22Rv1 (cell line): ENCODE data around the gene LRRC23.

ENCODE experiments used
- H3K27ac ChIP-seq: fragments of 450-650 bp; 2 replicates; pipeline ENCODE4 v1.5.1; 2017
- ZFX ChIP-seq: fragments of 450-650 bp; IDR thresholded peaks from 2 replicates; pipeline ENCODE4 v1.6.1; 2017; ENCODE audit warnings: antibody characterized with exemption, borderline replicate concordance
- TF ChIP-seq, protein P1 (sequence below): fragments of 450-650 bp; IDR thresholded peaks from 2 replicates; pipeline ENCODE4 v1.5.1; 2017; ENCODE audit warnings: mild to moderate bottlenecking

The LRRC23 gene

DNA sequence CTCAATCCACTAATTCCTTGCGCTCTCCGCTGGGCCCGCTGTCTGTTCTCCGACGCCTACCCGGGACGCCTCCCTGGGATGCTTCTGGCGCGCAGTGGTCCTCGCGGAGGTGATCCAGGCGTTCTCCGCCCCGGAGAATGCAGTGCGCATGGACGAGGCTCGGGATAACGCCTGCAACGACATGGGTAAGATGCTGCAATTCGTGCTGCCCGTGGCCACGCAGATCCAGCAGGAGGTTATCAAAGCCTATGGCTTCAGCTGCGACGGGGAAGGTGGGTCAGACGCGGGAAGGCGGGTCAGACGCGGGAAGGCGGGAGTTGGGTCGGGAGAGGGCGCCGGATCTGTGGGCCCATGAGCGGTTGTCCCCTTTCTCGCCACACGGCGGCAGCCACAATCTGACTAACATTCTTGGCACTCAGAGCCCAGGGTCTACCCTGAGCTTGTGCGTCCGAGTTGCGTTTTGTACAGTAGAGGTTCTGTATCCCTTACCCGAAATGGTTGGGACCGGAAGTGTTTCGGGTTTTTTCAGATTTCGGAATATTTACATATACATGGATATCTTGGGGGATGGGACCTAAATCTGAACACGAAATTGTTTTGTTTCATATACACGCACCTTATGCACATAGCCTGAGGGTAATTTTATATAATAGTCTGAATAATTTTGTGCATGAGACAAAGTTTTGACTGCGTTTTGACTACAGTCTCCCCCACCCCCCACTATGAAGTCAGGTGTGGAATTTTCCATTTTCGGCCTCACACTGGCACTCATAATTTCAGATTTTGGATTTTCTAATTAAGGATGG, 40.0 kb downstream of the LRRC23 start:
- peak overlapping the region; percentile 100 for H3K27ac ChIP-seq
- TF ChIP-seq, protein P1, sequence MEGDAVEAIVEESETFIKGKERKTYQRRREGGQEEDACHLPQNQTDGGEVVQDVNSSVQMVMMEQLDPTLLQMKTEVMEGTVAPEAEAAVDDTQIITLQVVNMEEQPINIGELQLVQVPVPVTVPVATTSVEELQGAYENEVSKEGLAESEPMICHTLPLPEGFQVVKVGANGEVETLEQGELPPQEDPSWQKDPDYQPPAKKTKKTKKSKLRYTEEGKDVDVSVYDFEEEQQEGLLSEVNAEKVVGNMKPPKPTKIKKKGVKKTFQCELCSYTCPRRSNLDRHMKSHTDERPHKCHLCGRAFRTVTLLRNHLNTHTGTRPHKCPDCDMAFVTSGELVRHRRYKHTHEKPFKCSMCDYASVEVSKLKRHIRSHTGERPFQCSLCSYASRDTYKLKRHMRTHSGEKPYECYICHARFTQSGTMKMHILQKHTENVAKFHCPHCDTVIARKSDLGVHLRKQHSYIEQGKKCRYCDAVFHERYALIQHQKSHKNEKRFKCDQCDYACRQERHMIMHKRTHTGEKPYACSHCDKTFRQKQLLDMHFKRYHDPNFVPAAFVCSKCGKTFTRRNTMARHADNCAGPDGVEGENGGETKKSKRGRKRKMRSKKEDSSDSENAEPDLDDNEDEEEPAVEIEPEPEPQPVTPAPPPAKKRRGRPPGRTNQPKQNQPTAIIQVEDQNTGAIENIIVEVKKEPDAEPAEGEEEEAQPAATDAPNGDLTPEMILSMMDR, result peak; percentile 97
- no peak for TF ChIP-seq ZFX

DNA sequence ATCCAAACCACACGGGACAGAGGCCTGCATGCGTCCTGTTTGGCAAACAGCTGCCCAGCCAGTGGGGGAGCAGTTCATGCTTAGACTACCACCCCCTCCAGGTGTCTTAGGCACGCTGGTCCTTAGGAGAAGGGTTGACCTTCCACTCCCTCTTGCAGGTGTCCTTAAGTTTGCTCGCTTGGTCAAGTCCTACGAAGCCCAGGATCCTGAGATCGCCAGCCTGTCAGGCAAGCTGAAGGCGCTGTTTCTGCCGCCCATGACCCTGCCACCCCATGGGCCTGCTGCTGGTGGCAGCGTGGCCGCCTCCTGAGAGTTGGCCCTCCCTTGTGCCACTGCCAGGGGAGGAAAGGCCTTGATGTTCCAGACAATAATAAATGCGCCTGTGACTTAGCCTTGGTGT, 41.0 kb downstream of the LRRC23 start:
- H3K27ac ChIP-seq, result peak overlapping the region; percentile 100
- TF ChIP-seq, protein P1, result no peak; the same call in 1 of the 2 replicates
- TF ChIP-seq ZFX, result no peak

DNA sequence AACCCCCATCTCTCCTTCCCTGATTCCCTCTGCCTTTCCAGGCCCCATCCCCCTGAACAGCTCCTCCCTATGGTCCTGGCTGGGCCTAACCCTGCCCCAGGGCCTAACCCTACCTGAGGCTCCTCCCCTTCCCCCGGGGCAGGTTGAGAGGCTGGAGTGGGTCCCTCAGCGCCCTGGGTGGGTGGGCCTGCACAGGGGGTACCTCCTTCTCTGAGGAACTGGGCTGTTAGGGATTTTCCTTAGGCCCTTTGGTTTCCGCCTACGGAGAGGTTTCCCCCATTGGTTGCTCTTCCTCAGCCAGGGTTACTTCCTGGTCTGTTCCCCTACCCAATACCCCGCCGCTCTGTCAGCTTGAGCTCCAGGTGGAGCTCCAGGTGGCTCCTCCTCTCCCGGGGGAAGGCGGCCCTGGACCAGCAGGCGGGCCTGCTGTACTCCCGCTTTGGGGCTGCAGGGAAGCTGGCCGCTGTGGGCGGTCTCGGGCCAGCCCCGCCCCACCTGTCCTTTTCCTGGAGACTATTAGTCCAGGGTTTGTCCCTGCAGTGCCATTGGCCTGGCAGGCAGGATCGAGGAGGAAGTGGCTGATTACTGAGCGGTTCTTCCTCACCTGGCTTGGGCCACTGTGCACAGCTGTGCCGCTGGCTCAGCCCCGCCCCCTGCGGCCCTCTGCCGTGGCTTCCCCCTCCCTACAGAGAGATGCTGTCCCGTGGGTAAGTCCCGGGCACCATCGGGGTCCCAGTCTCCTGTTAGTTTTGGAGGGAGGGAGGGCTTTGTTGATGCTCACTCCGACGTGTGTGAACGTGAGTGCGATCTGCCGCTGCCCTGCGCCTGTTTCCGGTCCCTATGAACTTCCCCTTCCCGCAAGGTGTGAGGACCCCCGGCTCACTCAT, 41.7 kb downstream of the LRRC23 start:
- peak overlapping the region; percentile 100 for H3K27ac ChIP-seq
- TF ChIP-seq, protein P1, result 0 out of 2 replicates have a peak, but pooled peaks have one; percentile 5
- no peak for TF ChIP-seq ZFX

DNA sequence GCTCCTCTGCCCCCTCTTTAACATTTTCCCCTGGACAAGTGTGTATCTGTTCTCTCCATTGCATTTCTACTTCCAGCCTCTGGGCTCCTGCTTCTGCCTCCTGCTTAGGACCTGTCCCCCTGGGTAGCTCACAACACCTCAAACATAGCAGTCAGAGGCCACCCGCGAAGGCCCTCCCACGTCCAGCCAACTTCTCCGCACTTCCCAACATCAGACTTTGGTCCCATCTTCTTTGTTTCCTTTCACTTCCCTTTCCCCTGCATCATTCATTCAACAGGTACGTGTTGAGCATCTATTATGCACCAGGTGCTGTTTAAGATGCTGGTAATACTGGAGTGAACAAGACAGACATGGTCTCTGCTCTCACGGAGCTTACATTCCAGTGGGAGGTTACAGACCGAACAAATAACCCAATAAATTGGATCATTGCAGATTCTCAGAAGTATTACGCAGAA, 42.3 kb downstream of the LRRC23 start:
- no peak for TF ChIP-seq ZFX
- TF ChIP-seq, protein P1, result no peak
- peak overlapping the region; percentile 100 for H3K27ac ChIP-seq

DNA sequence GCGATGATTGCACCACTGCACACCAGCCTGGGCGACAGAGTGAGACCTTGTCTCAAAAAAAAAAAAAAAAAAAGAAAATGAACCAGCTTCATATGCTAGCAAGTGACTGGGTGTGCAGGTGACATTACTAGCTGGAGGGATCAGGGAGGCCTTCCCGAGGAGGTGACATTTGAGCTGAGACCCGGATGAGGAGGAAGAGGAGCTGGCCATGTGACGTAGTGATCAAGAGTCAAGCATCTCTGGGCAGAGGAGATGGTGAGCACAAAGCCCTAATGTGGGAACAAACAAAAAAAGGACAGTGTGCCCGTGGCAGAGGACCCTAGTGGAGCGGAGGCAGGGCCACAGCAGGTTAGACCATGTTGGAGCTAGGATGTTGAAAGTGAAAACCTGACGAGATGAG, 43.0 kb downstream of the LRRC23 start:
- H3K27ac ChIP-seq, result no peak overlapping the region
- no peak for TF ChIP-seq ZFX
- TF ChIP-seq, protein P1, result no peak

DNA sequence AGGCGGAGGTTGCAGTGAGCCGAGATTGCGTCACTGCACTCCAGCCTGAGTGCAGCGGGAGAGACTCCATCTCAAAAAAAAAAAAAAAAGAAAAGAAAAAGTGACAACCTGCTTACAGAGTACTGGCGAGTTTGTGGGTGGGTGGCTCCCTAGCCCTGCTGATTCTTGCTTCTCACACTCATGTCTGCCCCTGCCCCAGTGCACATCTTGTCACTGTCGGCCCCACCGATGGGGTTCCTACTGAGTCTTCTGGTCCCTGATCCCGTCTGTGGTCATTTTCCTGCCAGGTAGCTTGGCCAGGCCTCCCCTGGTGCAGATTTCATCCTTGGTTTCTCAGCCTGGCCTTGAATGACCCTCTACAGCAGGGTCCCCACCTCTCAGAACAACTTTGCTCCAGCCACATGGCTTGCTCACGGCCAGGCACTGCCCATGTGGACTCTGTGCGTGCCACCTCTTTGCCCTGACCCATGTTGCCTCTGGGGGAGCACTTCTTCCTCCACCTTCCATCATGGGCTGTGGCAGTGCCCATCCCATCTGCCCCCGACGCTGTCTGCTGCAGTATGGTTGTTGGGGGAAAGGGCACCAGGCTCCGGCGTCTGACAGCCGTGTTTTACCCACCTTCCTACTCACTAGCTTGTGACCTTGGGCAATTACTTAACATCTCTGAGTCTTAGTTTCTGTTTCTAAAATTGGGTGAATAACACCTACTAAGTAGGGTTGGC, 44.4 kb downstream of the LRRC23 start:
- 0 out of 2 replicates have a peak overlapping the region, but pooled peaks have one; percentile 3 for H3K27ac ChIP-seq
- TF ChIP-seq, protein P1, result no peak
- TF ChIP-seq ZFX, result no peak
